ENCODE data around the gene TSKU.

DNA sequence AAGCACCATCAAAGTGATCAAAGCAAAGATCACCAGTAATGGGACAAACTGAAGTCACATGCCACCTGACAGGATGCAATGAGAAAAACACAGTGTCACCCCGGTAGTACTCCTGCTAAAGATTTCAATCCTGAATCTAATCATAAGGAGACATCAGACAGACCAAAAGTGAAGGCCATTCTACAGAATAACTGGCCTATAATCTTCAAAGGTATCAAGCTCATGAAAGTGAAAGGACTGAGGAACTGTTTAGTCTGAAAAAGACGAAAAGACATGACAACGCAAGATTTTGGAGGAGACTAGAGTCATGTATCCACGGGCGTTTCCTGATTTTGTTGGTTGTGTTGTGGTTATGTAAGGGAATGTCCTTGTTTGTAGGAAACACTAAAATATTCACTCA is 42.4 kb upstream of the TSKU start:
- TF ChIP-seq, protein P1, sequence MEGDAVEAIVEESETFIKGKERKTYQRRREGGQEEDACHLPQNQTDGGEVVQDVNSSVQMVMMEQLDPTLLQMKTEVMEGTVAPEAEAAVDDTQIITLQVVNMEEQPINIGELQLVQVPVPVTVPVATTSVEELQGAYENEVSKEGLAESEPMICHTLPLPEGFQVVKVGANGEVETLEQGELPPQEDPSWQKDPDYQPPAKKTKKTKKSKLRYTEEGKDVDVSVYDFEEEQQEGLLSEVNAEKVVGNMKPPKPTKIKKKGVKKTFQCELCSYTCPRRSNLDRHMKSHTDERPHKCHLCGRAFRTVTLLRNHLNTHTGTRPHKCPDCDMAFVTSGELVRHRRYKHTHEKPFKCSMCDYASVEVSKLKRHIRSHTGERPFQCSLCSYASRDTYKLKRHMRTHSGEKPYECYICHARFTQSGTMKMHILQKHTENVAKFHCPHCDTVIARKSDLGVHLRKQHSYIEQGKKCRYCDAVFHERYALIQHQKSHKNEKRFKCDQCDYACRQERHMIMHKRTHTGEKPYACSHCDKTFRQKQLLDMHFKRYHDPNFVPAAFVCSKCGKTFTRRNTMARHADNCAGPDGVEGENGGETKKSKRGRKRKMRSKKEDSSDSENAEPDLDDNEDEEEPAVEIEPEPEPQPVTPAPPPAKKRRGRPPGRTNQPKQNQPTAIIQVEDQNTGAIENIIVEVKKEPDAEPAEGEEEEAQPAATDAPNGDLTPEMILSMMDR (conservative IDR thresholded peaks at IDR 0.05; ENCODE audit: low read length): no peak
- TF ChIP-seq EZH2phosphoT487 (IDR thresholded peaks at IDR 0.05; ENCODE audit: borderline replicate concordance): no peak

Measured in Loucy (cell line).